ENCODE measurements around the gene PSEN1. TPM values are rescaled to one million over a fixed set of nuclear protein-coding genes. Genes with fewer than 3 reads are reported as not detected.

PSEN1 gene
- total and polyA plus RNA-seq, 2 experiments from 2014 or later, result 14.6 to 35.7 TPM

- TF ChIP-seq, protein P1, sequence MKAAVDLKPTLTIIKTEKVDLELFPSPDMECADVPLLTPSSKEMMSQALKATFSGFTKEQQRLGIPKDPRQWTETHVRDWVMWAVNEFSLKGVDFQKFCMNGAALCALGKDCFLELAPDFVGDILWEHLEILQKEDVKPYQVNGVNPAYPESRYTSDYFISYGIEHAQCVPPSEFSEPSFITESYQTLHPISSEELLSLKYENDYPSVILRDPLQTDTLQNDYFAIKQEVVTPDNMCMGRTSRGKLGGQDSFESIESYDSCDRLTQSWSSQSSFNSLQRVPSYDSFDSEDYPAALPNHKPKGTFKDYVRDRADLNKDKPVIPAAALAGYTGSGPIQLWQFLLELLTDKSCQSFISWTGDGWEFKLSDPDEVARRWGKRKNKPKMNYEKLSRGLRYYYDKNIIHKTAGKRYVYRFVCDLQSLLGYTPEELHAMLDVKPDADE (IDR thresholded peaks at IDR 0.05), result no peak
- TF ChIP-seq ZNF114 (CRISPR knock-in tag; IDR thresholded peaks at IDR 0.05) (no peak), NANOG (IDR thresholded peaks at IDR 0.05; ENCODE audit: borderline replicate concordance) (no peak), POLR2AphosphoS5 (IDR thresholded peaks at IDR 0.05; ENCODE audit: low read depth) (no peak)
Measured at GRCh38 chr14:73136085-73136386, 271 bp upstream of the PSEN1 start (continued).

DNA sequence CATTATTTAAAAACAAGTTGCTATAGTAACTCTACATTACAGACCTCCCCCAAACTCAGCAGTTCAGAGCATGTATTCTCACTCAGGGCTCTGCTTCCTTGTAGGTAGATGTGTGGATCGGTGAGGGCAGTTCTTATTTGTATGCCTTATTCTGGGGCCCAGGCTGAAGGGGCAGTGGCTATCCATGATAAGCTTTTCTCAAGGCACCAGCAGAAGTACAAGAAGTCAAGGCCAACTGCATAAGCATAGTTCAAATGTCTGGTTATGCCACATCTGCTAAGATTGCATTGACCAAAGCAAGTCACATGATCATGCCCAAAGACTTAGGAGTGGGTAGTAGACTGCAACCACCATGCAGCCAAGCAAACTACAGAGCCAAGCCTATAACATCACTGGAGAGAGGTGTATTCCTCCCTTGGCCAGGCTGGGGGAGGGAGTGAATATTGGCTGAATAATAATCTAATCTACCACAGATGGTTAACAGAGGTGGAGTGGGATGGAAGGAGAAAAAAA lies 4.6 kb downstream of the PSEN1 start:
- H3K4me3 ChIP-seq, result no peak overlapping the region
- H3K27me3 Mint-ChIP-seq (ENCODE audit: insufficient read depth, low read depth, poor library complexity), result peaks cover 10% of the 10 kb centered on the region
- no peak overlapping the region for H3K4me2 ChIP-seq
- ATAC-seq (no peak), DNase-seq (ENCODE audit: low spot score) (no peak)
- peaks cover 11% of the 10 kb centered on the region for H3K4me1 ChIP-seq (ENCODE audit: insufficient read depth)
- H3K9me2 ChIP-seq (ENCODE audit: insufficient read depth), result no peaks in the 10 kb centered on the region
- peaks cover 11% of the 10 kb centered on the region for H3K4me1 Mint-ChIP-seq
- H3K27me3 ChIP-seq (ENCODE audit: insufficient read depth), result no peaks in the 10 kb centered on the region
- no peak overlapping the region for H2AFZ ChIP-seq
- no peaks in the 10 kb centered on the region for H3K9me3 Mint-ChIP-seq
- H3K27ac Mint-ChIP-seq, result no peak overlapping the region
- H3K27ac ChIP-seq (ENCODE audit: low read depth), result peak overlapping the region; percentile 11; the same call in 1 of the 2 replicates
- H3F3A ChIP-seq (replicated peaks; ENCODE audit: low read depth), result peaks cover 10% of the 10 kb centered on the region
- H4K20me1 ChIP-seq (replicated peaks; ENCODE audit: insufficient read depth), result peaks cover 28% of the 10 kb centered on the region
- peaks cover 92% of the 10 kb centered on the region for H3K79me2 ChIP-seq (replicated peaks; ENCODE audit: insufficient read depth)
- H3K4me3 Mint-ChIP-seq, result no peak overlapping the region
- H3K36me3 Mint-ChIP-seq (ENCODE audit: low read depth), result peaks cover 2% of the 10 kb centered on the region; the same call in 1 of the 3 replicates
- H3K36me3 ChIP-seq (ENCODE audit: insufficient read depth), result no peaks in the 10 kb centered on the region
- no peak for TF ChIP-seq ZNF114 (CRISPR knock-in tag; IDR thresholded peaks at IDR 0.05)
- TF ChIP-seq, protein P2, sequence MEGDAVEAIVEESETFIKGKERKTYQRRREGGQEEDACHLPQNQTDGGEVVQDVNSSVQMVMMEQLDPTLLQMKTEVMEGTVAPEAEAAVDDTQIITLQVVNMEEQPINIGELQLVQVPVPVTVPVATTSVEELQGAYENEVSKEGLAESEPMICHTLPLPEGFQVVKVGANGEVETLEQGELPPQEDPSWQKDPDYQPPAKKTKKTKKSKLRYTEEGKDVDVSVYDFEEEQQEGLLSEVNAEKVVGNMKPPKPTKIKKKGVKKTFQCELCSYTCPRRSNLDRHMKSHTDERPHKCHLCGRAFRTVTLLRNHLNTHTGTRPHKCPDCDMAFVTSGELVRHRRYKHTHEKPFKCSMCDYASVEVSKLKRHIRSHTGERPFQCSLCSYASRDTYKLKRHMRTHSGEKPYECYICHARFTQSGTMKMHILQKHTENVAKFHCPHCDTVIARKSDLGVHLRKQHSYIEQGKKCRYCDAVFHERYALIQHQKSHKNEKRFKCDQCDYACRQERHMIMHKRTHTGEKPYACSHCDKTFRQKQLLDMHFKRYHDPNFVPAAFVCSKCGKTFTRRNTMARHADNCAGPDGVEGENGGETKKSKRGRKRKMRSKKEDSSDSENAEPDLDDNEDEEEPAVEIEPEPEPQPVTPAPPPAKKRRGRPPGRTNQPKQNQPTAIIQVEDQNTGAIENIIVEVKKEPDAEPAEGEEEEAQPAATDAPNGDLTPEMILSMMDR (conservative IDR thresholded peaks at IDR 0.05; ENCODE audit: low read depth in 2 of 2), result no peak
- TF ChIP-seq, protein P1 (IDR thresholded peaks at IDR 0.05), result no peak
- no peak for TF ChIP-seq EZH2 (IDR thresholded peaks at IDR 0.05; ENCODE audit: low read depth, unreplicated experiment)
- TF ChIP-seq POLR2AphosphoS5 (IDR thresholded peaks at IDR 0.05; ENCODE audit: low read depth), result no peak
- no peak for TF ChIP-seq STAT1 (IDR thresholded peaks at IDR 0.05; ENCODE audit: unreplicated experiment)
- no peak for TF ChIP-seq NANOG (IDR thresholded peaks at IDR 0.05; ENCODE audit: borderline replicate concordance)
- TF ChIP-seq ZNF331 (CRISPR knock-in tag; IDR thresholded peaks at IDR 0.05; ENCODE audit: low read depth), result no peak
- TF ChIP-seq, protein P3, sequence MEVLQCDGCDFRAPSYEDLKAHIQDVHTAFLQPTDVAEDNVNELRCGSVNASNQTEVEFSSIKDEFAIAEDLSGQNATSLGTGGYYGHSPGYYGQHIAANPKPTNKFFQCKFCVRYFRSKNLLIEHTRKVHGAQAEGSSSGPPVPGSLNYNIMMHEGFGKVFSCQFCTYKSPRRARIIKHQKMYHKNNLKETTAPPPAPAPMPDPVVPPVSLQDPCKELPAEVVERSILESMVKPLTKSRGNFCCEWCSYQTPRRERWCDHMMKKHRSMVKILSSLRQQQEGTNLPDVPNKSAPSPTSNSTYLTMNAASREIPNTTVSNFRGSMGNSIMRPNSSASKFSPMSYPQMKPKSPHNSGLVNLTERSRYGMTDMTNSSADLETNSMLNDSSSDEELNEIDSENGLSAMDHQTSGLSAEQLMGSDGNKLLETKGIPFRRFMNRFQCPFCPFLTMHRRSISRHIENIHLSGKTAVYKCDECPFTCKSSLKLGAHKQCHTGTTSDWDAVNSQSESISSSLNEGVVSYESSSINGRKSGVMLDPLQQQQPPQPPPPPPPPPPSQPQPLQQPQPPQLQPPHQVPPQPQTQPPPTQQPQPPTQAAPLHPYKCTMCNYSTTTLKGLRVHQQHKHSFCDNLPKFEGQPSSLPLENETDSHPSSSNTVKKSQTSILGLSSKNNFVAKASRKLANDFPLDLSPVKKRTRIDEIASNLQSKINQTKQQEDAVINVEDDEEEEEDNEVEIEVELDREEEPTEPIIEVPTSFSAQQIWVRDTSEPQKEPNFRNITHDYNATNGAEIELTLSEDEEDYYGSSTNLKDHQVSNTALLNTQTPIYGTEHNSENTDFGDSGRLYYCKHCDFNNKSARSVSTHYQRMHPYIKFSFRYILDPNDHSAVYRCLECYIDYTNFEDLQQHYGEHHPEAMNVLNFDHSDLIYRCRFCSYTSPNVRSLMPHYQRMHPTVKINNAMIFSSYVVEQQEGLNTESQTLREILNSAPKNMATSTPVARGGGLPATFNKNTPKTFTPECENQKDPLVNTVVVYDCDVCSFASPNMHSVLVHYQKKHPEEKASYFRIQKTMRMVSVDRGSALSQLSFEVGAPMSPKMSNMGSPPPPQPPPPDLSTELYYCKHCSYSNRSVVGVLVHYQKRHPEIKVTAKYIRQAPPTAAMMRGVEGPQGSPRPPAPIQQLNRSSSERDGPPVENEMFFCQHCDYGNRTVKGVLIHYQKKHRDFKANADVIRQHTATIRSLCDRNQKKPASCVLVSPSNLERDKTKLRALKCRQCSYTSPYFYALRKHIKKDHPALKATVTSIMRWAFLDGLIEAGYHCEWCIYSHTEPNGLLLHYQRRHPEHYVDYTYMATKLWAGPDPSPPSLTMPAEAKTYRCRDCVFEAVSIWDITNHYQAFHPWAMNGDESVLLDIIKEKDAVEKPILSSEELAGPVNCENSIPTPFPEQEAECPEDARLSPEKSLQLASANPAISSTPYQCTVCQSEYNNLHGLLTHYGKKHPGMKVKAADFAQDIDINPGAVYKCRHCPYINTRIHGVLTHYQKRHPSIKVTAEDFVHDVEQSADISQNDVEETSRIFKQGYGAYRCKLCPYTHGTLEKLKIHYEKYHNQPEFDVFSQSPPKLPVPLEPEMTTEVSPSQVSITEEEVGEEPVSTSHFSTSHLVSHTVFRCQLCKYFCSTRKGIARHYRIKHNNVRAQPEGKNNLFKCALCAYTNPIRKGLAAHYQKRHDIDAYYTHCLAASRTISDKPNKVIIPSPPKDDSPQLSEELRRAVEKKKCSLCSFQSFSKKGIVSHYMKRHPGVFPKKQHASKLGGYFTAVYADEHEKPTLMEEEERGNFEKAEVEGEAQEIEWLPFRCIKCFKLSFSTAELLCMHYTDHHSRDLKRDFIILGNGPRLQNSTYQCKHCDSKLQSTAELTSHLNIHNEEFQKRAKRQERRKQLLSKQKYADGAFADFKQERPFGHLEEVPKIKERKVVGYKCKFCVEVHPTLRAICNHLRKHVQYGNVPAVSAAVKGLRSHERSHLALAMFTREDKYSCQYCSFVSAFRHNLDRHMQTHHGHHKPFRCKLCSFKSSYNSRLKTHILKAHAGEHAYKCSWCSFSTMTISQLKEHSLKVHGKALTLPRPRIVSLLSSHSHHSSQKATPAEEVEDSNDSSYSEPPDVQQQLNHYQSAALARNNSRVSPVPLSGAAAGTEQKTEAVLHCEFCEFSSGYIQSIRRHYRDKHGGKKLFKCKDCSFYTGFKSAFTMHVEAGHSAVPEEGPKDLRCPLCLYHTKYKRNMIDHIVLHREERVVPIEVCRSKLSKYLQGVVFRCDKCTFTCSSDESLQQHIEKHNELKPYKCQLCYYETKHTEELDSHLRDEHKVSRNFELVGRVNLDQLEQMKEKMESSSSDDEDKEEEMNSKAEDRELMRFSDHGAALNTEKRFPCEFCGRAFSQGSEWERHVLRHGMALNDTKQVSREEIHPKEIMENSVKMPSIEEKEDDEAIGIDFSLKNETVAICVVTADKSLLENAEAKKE (CRISPR knock-in tag; IDR thresholded peaks at IDR 0.05), result no peak
- TF ChIP-seq EZH2phosphoT487 (IDR thresholded peaks at IDR 0.05; ENCODE audit: unreplicated experiment), result no peak
- TF ChIP-seq JUNB (IDR thresholded peaks at IDR 0.05; ENCODE audit: unreplicated experiment), result no peak
